ENCODE results near the gene MIOX. TPM values are rescaled to one million over a fixed set of nuclear protein-coding genes. Genes with fewer than 3 reads are reported as not detected.

Gene MIOX
- total and polyA plus RNA-seq, 9 of the 15 experiments (the other 6 are each of a cell fraction or from before 2014, with no cell fraction given) = 0.08 TPM; not detected in 8

DNA sequence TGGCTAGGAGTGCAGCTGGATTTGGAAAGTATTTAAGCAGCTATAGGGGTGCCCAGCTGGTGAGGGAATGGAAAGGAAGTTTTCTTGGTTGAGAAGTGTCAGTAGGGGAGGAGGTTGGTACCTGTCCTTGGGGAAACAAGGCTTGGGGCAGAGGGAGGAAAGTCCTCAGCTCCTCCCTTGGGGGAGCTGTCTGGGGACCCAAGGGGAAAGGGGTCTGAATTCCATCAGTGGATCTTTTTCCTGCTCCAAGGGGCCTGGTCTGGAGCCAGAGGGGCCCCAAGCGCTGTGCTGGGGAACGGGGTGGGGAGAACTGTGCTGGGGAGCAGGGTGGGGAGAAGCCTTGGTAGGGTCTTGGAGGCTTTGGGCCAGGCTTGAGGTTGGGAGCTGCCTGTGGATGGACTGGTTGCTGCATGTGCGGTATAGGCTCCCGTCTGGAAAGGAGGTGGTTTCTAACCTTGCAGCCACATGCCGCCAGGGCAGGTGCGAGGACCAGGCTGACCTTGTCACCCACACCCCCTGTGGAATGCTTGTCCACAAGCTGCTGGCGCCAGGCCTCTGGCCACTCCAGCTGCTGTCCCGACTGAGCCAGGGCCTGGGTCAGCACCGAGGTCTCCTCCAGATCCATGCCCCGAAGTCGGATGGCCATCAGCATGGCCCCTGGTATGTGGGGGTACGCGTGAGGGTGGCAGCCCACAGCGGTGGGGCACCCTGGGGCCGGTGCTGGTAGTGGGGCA is 42.2 kb downstream of the MIOX start:
- H3K79me2 ChIP-seq (ENCODE audit: control insufficient read depth, insufficient read depth, low read length) = peaks cover 29% of the 10 kb centered on the region
- intact Hi-C loops (cut with micrococcal nuclease) = loop anchor here (5.0 kb wide), 1 partner anchor 33 kb away; the partner anchor contains the start of gene SYCE3
- H3K9ac ChIP-seq (ENCODE audit: insufficient read depth in 1 of 2, low read depth in 2 of 2, low read length in 2 of 2) = no peak overlapping the region
- 0 out of 2 replicates have a peak, but pooled peaks cover 2% of the 10 kb centered on the region for H3K9me3 ChIP-seq (replicated peaks; ENCODE audit: control insufficient read depth, insufficient read depth, low read depth, low read length)
- FAIRE-seq = no peak
- TF ChIP-seq ZKSCAN1 (IDR thresholded peaks at IDR 0.05; ENCODE audit: low read depth, low read length) = no peak
- no peak for TF ChIP-seq ELF4 (CRISPR knock-in tag; IDR thresholded peaks at IDR 0.05)
- no peak for TF ChIP-seq ZNF224 (CRISPR knock-in tag; IDR thresholded peaks at IDR 0.05)
- no peak for TF ChIP-seq BRCA1 (IDR thresholded peaks at IDR 0.05)
- no peak for TF ChIP-seq BRCA1 (CRISPR knock-in tag; IDR thresholded peaks at IDR 0.05)
- TF ChIP-seq, protein P1, sequence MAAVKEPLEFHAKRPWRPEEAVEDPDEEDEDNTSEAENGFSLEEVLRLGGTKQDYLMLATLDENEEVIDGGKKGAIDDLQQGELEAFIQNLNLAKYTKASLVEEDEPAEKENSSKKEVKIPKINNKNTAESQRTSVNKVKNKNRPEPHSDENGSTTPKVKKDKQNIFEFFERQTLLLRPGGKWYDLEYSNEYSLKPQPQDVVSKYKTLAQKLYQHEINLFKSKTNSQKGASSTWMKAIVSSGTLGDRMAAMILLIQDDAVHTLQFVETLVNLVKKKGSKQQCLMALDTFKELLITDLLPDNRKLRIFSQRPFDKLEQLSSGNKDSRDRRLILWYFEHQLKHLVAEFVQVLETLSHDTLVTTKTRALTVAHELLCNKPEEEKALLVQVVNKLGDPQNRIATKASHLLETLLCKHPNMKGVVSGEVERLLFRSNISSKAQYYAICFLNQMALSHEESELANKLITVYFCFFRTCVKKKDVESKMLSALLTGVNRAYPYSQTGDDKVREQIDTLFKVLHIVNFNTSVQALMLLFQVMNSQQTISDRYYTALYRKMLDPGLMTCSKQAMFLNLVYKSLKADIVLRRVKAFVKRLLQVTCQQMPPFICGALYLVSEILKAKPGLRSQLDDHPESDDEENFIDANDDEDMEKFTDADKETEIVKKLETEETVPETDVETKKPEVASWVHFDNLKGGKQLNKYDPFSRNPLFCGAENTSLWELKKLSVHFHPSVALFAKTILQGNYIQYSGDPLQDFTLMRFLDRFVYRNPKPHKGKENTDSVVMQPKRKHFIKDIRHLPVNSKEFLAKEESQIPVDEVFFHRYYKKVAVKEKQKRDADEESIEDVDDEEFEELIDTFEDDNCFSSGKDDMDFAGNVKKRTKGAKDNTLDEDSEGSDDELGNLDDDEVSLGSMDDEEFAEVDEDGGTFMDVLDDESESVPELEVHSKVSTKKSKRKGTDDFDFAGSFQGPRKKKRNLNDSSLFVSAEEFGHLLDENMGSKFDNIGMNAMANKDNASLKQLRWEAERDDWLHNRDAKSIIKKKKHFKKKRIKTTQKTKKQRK (IDR thresholded peaks at IDR 0.05; ENCODE audit: borderline replicate concordance, low read depth, low read length) = no peak
- no peak for TF ChIP-seq FOXK2 (conservative IDR thresholded peaks at IDR 0.05 in 1 of 2, IDR thresholded peaks at IDR 0.05 in 1 of 2; ENCODE audit: low read depth in 2 of 2)
- TF ChIP-seq RAD21 (CRISPR knock-in tag; conservative IDR thresholded peaks at IDR 0.05 in 1 of 2, IDR thresholded peaks at IDR 0.05 in 1 of 2) = no peak
- no peak for TF ChIP-seq RCOR1 (IDR thresholded peaks at IDR 0.05; ENCODE audit: borderline replicate concordance in 1 of 2, low read depth in 2 of 2, low read length in 2 of 2)
- TF ChIP-seq BDP1 (IDR thresholded peaks at IDR 0.05; ENCODE audit: insufficient read depth, insufficient read length) = no peak
- TF ChIP-seq NRF1 (conservative IDR thresholded peaks at IDR 0.05 in 1 of 2, IDR thresholded peaks at IDR 0.05 in 1 of 2) = no peak
- H3K27me3 ChIP-seq (ENCODE audit: control insufficient read depth in 2 of 2, insufficient read depth in 2 of 2, low read length in 2 of 2) = no peaks in the 10 kb centered on the region
- no TSS peak for BruUV-seq (replicated peaks)
- no peak for ATAC-seq
- H3K4me2 ChIP-seq (ENCODE audit: insufficient read depth, low read length) = no peak overlapping the region
- 92% methylated on average over 4 of the region's 15 CpGs for WGBS (ENCODE audit: insufficient coverage, low coverage, missing lambda C conversion rate)
- no peak for DNase-seq (ENCODE audit: extremely low read depth in 1 of 4, low spot score in 3 of 4)
- H4K20me1 ChIP-seq (replicated peaks; ENCODE audit: control insufficient read depth, insufficient read depth, low read length) = peaks cover 11% of the 10 kb centered on the region; the same call in 1 of the 2 replicates
- no peak overlapping the region for H3K27ac ChIP-seq (ENCODE audit: extremely low read depth, low read depth, low read length)
- peaks cover 12 to 72% of the 10 kb centered on the region in 2 experiments; a peak in 4 of 5 replicates for H3K4me1 ChIP-seq (replicated peaks in 1 of 2; ENCODE audit: control insufficient read depth in 2 of 2, insufficient read depth in 2 of 2, low read length in 2 of 2)
- no peak overlapping the region for H3K4me3 ChIP-seq
- ChIA-PET POLR2A (interaction anchor here (0.5 to 2.3 kb wide), 2 partner anchors 11 to 235 kb away, joined by 3 to 8 read pairs; no protein-coding TSS in a partner anchor), CTCF (ENCODE audit: low intra/inter-chr PET ratio) (no interaction called here)
- no peaks in the 10 kb centered on the region for H3K9me1 ChIP-seq (ENCODE audit: control insufficient read depth, insufficient read depth, low read length)
- in situ Hi-C loops (cut with MboI) = no loop called here
- H3K36me3 ChIP-seq (ENCODE audit: control insufficient read depth, insufficient read depth, low read length) = peaks cover 10% of the 10 kb centered on the region; the same call in 1 of the 3 replicates
- H2AFZ ChIP-seq (ENCODE audit: low read depth, low read length) = no peak overlapping the region
